SK-N-SH (cell line): ENCODE measurements around the gene KAT6B. TPM values are rescaled to one million over a fixed set of nuclear protein-coding genes. Genes with fewer than 3 reads are reported as not detected.
"Not testable (repeated sequence)": the region's sequence is repeated elsewhere in the genome, so short reads cannot be mapped to it uniquely, and the experiment has no call there.

Source experiments
- CTCF ChIA-PET: fragments of 300-600, 350-600 bp; formaldehyde crosslinking; extraction: SDS; loops from one replicate; lab custom pipeline; 2021; lab: Yijun Ruan, JAX
- POLR2A ChIA-PET: fragments of 350-600 bp; sonication (Branson Sonifier 250); formaldehyde crosslinking; extraction: SDS; loops from one replicate; lab custom pipeline; 2020; ENCODE audit warnings: antibody characterized with exemption, inconsistent platforms; lab: Yijun Ruan, JAX
- DNase-seq: peaks from one replicate; pipeline ENCODE4 v3.0.0; 2012
- H2AFZ ChIP-seq: fragments of 200-600 bp; sonication (generic); 2 replicates; pipeline ENCODE4 v1.8.1; 2016; ENCODE audit warnings: antibody characterized with exemption, mild to moderate bottlenecking, low read depth
- H3F3A ChIP-seq: fragments of 200-600 bp; sonication (generic); replicated peaks from 2 replicates; pipeline ENCODE3; 2016; ENCODE audit warnings: antibody characterized with exemption, mild to moderate bottlenecking; ENCODE audit not compliant: insufficient read depth
- H3K27ac ChIP-seq, 2 experiments: fragments of 200-500 bp in 1 of 2; fragments of 200-600 bp in 1 of 2; sonication (Bioruptor generic) in 1 of 2; sonication (generic), shearing (Covaris generic) in 1 of 2; 2 replicates each; pipeline versions ENCODE4 v1.5.1 to v1.6.1; 2014 to 2016; ENCODE audit warnings: low read depth in 2 of 2, inconsistent platforms in 1 of 2, low read length in 1 of 2, mild to moderate bottlenecking in 1 of 2, mixed read lengths in 1 of 2
- H3K27me3 ChIP-seq: fragments of 200-600 bp; sonication (generic), shearing (Covaris generic); 2 replicates; pipeline ENCODE4 v1.6.1; 2016; ENCODE audit warnings: mixed run types; ENCODE audit not compliant: insufficient read depth
- H3K36me3 ChIP-seq, 2 experiments: fragments of 200-500 bp in 1 of 2; fragments of 200-600 bp in 1 of 2; sonication (Bioruptor generic) in 1 of 2; sonication (generic) in 1 of 2; replicated peaks in 1 of 2; 2 replicates each; pipeline versions ENCODE3 to v1.5.1; 2014 to 2016; ENCODE audit warnings: low read length in 1 of 2, mild to moderate bottlenecking in 1 of 2; ENCODE audit not compliant: insufficient read depth in 2 of 2, control insufficient read depth in 1 of 2
- H3K4me1 ChIP-seq, 2 experiments: fragments of 200-500 bp in 1 of 2; fragments of 200-600 bp in 1 of 2; sonication (Bioruptor generic) in 1 of 2; sonication (generic), shearing (Covaris generic) in 1 of 2; 2 replicates each; pipeline versions ENCODE4 v1.5.1 to v1.6.1; 2014 to 2016; ENCODE audit warnings: low read depth in 1 of 2, low read length in 1 of 2, mixed run types in 1 of 2; ENCODE audit not compliant: insufficient read depth in 2 of 2, control insufficient read depth in 1 of 2
- H3K4me2 ChIP-seq: fragments of 200-600 bp; sonication (generic), shearing (Covaris generic); 2 replicates; pipeline ENCODE4 v1.6.1; 2017; ENCODE audit warnings: mixed run types
- H3K4me3 ChIP-seq, 2 experiments: fragments of 200-500 bp in 1 of 2; fragments of 200-600 bp in 1 of 2; sonication (Bioruptor generic) in 1 of 2; sonication (generic), shearing (Covaris generic) in 1 of 2; 2 replicates each; pipeline versions ENCODE4 v1.5.1 to v1.8.1; 2014 to 2016; ENCODE audit warnings: low read depth in 2 of 2, inconsistent platforms in 1 of 2, low read length in 1 of 2, mild to moderate bottlenecking in 1 of 2, mixed read lengths in 1 of 2, moderate library complexity in 1 of 2
- H3K79me2 ChIP-seq: fragments of 200-600 bp; sonication (generic); 2 replicates; pipeline ENCODE4 v1.8.1; 2017; ENCODE audit warnings: mild to moderate bottlenecking; ENCODE audit not compliant: insufficient read depth
- H3K9ac ChIP-seq: fragments of 200-600 bp; sonication (generic); 2 replicates; pipeline ENCODE4 v1.6.1; 2017; ENCODE audit warnings: mixed run types
- H3K9me2 ChIP-seq: fragments of 200-600 bp; sonication (generic); 2 replicates; pipeline ENCODE4 v1.6.1; 2017; ENCODE audit warnings: mixed run types
- H3K9me3 ChIP-seq: fragments of 200-600 bp; sonication (generic); 2 replicates; pipeline ENCODE4 v1.6.1; 2017; ENCODE audit warnings: mixed run types, mild to moderate bottlenecking, moderate library complexity
- H4K20me1 ChIP-seq: fragments of 200-600 bp; sonication (generic); 2 replicates; pipeline ENCODE4 v1.6.1; 2017; ENCODE audit warnings: mild to moderate bottlenecking, mixed run types; ENCODE audit not compliant: insufficient read depth
- CHD2 ChIP-seq: fragments of 150-350 bp; IDR thresholded peaks from 2 replicates; pipeline ENCODE4 v1.6.1; 2018; ENCODE audit warnings: low read length; ENCODE audit not compliant: partially characterized antibody
- FOXJ3 ChIP-seq: sonication (generic); formaldehyde crosslinking; IDR thresholded peaks from 2 replicates; pipeline ENCODE4 v1.5.1; 2020; ENCODE audit warnings: mild to moderate bottlenecking, missing genetic modification reagents
- JUND ChIP-seq: IDR thresholded peaks from 2 replicates; pipeline ENCODE4 v1.4.0; 2012
- MEF2A ChIP-seq: IDR thresholded peaks from 2 replicates; pipeline ENCODE4 v1.4.0; 2012; ENCODE audit warnings: low read depth, borderline replicate concordance
- MXI1 ChIP-seq: IDR thresholded peaks from 2 replicates; pipeline ENCODE4 v1.6.1; 2012; ENCODE audit warnings: mild to moderate bottlenecking, low read depth, low read length, improper control_type of control experiment
- NFIC ChIP-seq: IDR thresholded peaks from 2 replicates; pipeline ENCODE4 v1.4.0; 2012; ENCODE audit warnings: borderline replicate concordance
- RFX5 ChIP-seq: IDR thresholded peaks from 2 replicates; pipeline ENCODE4 v1.6.1; 2012; ENCODE audit warnings: mild to moderate bottlenecking, improper control_type of control experiment, low read length
- SMC3 ChIP-seq: IDR thresholded peaks from 2 replicates; pipeline ENCODE4 v1.6.1; 2012; ENCODE audit warnings: low read depth, low read length, improper control_type of control experiment
- TAF1 ChIP-seq: IDR thresholded peaks from 2 replicates; pipeline ENCODE4 v1.6.1; 2012; ENCODE audit warnings: low read depth, mild to moderate bottlenecking, low read length, moderate library complexity, borderline replicate concordance
- ZBTB33 ChIP-seq: IDR thresholded peaks from 2 replicates; pipeline ENCODE4 v1.4.0; 2012; ENCODE audit warnings: low read depth, borderline replicate concordance
- WGBS: methylation state at CpG from one replicate; pipeline ENCODE4 v1.1.6; 2017; ENCODE audit warnings: low lambda C conversion rate; 5-methylcytosine and 5-hydroxymethylcytosine counted together
- polyA plus RNA-seq, 3 experiments: library from polyadenylated mRNA; depleted of rRNA; stranded (reverse); fragments of >200 nt; gene quantifications; 2 replicates each; pipeline ENCODE4 v1.2.3, GENCODE V29; 2012
- TF ChIP-seq, protein P1 (sequence below): IDR thresholded peaks from 2 replicates; pipeline ENCODE4 v1.6.1; 2012; ENCODE audit warnings: mild to moderate bottlenecking, low read depth, low read length, moderate library complexity

The KAT6B gene
- polyA plus RNA-seq, 1 of the 3 experiments (the other 2 are of a cell fraction): 4.3 TPM

GRCh38 chr10:74826142-74827044 is at the start of gene KAT6B (continued):
- TF ChIP-seq ZBTB33: 0 out of 2 replicates have a peak, but pooled peaks have one; percentile 50
- peak; percentile 89 for TF ChIP-seq CHD2
- TF ChIP-seq FOXJ3 (CRISPR knock-in tag): no peak
- peak; percentile 78; the same call in 1 of the 2 replicates for TF ChIP-seq TAF1
- TF ChIP-seq NFIC: no peak; the same call in 1 of the 2 replicates
- TF ChIP-seq JUND: no peak
- TF ChIP-seq, protein P1, sequence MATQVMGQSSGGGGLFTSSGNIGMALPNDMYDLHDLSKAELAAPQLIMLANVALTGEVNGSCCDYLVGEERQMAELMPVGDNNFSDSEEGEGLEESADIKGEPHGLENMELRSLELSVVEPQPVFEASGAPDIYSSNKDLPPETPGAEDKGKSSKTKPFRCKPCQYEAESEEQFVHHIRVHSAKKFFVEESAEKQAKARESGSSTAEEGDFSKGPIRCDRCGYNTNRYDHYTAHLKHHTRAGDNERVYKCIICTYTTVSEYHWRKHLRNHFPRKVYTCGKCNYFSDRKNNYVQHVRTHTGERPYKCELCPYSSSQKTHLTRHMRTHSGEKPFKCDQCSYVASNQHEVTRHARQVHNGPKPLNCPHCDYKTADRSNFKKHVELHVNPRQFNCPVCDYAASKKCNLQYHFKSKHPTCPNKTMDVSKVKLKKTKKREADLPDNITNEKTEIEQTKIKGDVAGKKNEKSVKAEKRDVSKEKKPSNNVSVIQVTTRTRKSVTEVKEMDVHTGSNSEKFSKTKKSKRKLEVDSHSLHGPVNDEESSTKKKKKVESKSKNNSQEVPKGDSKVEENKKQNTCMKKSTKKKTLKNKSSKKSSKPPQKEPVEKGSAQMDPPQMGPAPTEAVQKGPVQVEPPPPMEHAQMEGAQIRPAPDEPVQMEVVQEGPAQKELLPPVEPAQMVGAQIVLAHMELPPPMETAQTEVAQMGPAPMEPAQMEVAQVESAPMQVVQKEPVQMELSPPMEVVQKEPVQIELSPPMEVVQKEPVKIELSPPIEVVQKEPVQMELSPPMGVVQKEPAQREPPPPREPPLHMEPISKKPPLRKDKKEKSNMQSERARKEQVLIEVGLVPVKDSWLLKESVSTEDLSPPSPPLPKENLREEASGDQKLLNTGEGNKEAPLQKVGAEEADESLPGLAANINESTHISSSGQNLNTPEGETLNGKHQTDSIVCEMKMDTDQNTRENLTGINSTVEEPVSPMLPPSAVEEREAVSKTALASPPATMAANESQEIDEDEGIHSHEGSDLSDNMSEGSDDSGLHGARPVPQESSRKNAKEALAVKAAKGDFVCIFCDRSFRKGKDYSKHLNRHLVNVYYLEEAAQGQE: 0 out of 2 replicates have a peak, but pooled peaks have one; percentile 8
- no peak for TF ChIP-seq MXI1
- TF ChIP-seq MEF2A: no peak
- TF ChIP-seq RFX5: peak; percentile 79

- H3K27me3 ChIP-seq: no peaks in the 10 kb centered on the region
- no peak overlapping the region for H3K4me3 ChIP-seq
- ChIA-PET CTCF (no interaction called here), POLR2A (no interaction called here)
- H3K9me2 ChIP-seq: no peaks in the 10 kb centered on the region
- H3K9me3 ChIP-seq: peaks cover 6% of the 10 kb centered on the region; the same call in 1 of the 2 replicates
- no peak overlapping the region for H2AFZ ChIP-seq
- H3K79me2 ChIP-seq: no peaks in the 10 kb centered on the region
- 77% methylated on average over 11 of the region's 12 CpGs for WGBS
- no peak overlapping the region for H3K9ac ChIP-seq
- H3K36me3 ChIP-seq: no peaks in the 10 kb centered on the region
- no peaks in the 10 kb centered on the region for H3F3A ChIP-seq
- no peak overlapping the region for H3K27ac ChIP-seq
- no peak for DNase-seq
- H3K4me1 ChIP-seq: no peaks in the 10 kb centered on the region
- no peaks in the 10 kb centered on the region for H4K20me1 ChIP-seq
- TF ChIP-seq FOXJ3 (CRISPR knock-in tag) (no peak), SMC3 (no peak), JUND (no peak)
- TF ChIP-seq, all 33 proteins: peak for 0
- H3K4me2 ChIP-seq: no peak overlapping the region
Observed at GRCh38 chr10:74778436-74779094, 47.8 kb upstream of the KAT6B start.

DNA sequence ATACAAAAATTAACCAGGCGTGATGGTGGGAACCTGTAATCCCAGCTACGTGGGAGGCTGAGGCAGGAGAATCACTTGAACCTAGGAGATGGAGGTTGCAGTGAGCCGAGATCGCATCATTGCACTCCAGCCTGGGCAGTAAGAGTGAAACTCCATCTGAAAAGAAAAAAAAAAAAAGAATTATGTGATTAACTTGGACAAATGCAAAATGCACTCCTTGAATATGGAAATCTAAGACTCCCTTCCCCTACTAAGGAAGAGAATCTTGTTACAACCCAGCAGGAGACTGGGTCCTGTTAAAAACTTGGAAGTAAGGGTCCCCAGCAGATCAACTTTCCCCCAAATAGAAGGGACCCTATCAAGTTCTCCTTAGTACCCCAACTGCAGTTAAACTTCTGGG is 44.5 kb upstream of the KAT6B start:
- H3K9me3 ChIP-seq, CTCF ChIA-PET, H3K4me2 ChIP-seq, H3F3A ChIP-seq, DNase-seq, H3K79me2 ChIP-seq, H3K9me2 ChIP-seq, H3K27ac ChIP-seq, H3K36me3 ChIP-seq, H2AFZ ChIP-seq, H3K4me1 ChIP-seq, H3K27me3 ChIP-seq, H4K20me1 ChIP-seq, H3K9ac ChIP-seq, H3K4me3 ChIP-seq, POLR2A ChIA-PET: not testable (repeated sequence)
- WGBS: 89% methylated on average over 4 of the region's 4 CpGs
